KBM-7 (cell line): ENCODE measurements around the gene RTL10.

Source experiments
- DNase-seq: peaks from one replicate; pipeline ENCODE4 v3.0.0-alpha.2; 2015
- in situ Hi-C: fragments of 300-500 bp; cut with MboI; formaldehyde crosslinking; loops from 2 replicates; pipeline ENCODE4 v1.14.3; 2020; ENCODE audit warnings: low sequenced_read_pairs, low pct_unique_long_range_greater_than_20kb, mixed read lengths

Gene RTL10

GRCh38 chr22:19851291-19852176, 3.1 kb downstream of the RTL10 start:
- in situ Hi-C loops: loop anchor here (5.0 kb wide), 1 partner anchor 34 kb away; no protein-coding TSS in a partner anchor
- DNase-seq: no peak

DNA sequence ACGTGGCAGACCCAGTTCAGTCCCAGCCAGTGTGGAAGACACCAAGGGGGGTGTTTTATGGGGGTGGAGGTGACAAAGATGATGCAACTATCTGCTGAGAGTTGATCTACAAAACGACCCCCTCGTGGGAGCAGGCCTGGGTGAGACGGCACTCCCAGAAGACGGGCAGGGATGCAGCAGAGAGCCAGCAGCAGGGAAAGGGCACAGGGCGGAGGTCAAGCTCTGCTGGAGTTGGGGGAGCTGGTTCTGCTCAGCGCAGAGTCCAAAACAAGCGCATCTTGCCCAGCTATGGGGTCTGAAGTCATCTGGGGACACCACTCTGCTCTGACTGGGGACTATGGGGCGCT, 3.9 kb downstream of the RTL10 start:
- DNase-seq: no peak
- in situ Hi-C loops: loop anchor here (5.0 kb wide), 1 partner anchor 33 kb away; no protein-coding TSS in a partner anchor

DNA sequence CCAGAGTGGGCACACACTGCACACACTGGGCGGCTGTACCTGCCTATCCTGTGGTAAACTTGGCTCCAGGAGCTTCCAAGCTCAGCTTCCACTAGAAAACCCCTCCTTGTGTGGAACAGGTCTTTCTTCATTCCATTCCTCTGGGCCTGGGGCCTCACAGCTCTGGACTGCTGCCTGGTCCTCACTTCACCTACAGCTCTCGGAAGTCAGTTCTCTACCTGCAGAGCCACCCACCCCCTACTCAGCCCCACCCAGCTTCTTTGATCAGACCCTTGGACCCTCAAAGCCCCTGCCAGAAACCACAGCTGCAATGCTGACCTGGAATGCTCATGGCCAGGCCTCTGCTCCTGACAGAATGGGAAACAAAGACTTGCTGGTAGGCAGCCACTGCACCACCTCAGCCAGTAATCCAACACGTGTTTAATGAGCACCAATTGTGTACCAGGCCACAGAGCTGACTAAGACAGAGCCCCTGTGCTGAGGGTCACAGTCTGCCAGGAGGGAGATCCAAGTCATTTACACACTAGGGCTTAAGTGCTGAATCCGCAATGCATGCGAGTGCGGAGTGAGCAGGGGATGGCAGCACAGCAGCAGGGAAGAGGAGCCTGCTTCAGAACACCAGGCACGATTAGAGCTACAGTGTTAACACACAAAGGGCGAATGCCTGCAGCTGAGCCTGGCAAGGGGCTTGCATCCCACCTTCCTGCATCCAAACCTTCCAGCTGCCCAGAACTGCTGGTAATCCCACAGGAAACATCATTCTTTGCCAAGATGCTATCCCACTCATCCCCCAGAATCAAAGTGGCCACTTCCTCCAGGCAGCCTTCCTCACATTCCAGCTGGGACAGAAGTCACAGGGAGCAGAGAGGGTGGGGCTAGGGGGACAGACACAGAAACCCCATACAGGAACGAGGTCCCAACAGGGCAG, 4.6 kb downstream of the RTL10 start:
- in situ Hi-C loops: loop anchor here (5.0 kb wide), 1 partner anchor 33 kb away; no protein-coding TSS in a partner anchor
- no peak for DNase-seq

DNA sequence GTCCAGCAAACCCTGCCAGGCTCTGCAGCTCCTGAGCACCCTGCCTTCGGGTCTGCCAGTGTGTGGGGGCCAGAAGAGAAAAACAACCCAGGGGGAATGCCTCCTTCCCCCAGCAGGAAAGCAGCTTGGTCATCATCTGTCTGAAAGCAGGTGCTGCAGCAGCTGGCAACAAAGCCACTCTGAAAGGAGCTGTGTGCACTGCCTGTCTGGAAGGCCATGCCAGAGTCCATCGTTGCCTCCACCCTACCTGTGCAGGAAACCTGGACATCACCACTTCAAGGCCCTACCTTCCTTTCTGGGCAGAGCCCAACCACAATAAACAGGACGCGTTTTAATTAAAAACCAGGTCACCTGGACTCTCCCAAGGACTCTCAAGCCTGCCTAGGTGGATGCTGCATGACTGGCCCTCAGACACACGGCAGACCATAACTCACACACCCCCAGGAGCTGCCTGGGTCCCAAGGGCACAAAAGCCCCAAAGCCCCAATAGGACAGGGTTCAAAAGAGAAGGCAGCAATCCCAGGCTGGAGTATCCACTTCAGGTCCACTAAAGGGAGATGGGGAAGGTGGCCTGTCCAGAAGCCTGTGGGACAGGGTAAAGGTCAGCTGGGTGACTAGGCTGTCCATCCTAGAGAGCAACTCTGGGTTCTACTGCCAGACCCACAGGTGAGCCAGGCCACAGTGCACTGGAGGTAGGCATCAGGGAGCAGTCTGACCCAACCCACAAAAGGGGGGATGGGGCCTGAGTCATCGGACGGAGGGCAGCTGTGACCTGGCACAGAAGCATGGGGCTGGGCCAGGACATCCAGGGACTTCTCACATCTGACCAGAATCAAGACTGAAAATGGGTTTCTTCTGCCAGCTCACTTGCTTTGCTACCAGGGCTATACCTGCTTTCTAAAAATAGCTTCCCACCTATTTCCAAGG, 6.1 kb downstream of the RTL10 start:
- in situ Hi-C loops: no loop called here
- DNase-seq: no peak

GRCh38 chr22:19847345-19847632, 7.4 kb downstream of the RTL10 start:
- in situ Hi-C loops: no loop called here

GRCh38 chr22:19846620-19847344, 7.9 kb downstream of the RTL10 start:
- no peak for DNase-seq
- in situ Hi-C loops: no loop called here

More at GRCh38 chr22:19847345-19847632, 7.4 kb downstream of the RTL10 start:
- DNase-seq: no peak

GRCh38 chr22:19845054-19845722, 9.5 kb downstream of the RTL10 start:
- in situ Hi-C loops: no loop called here

GRCh38 chr22:19844377-19845053, 10.2 kb downstream of the RTL10 start:
- in situ Hi-C loops: no loop called here
- DNase-seq: peak; percentile 24

More at GRCh38 chr22:19845054-19845722, 9.5 kb downstream of the RTL10 start:
- DNase-seq: no peak

GRCh38 chr22:19843857-19844376, 10.8 kb downstream of the RTL10 start:
- in situ Hi-C loops: no loop called here
- DNase-seq: no peak

GRCh38 chr22:19843107-19843856, 11.4 kb downstream of the RTL10 start:
- no peak for DNase-seq
- in situ Hi-C loops: no loop called here

GRCh38 chr22:19842393-19843106, 12.1 kb downstream of the RTL10 start:
- in situ Hi-C loops: no loop called here
- DNase-seq: no peak

DNA sequence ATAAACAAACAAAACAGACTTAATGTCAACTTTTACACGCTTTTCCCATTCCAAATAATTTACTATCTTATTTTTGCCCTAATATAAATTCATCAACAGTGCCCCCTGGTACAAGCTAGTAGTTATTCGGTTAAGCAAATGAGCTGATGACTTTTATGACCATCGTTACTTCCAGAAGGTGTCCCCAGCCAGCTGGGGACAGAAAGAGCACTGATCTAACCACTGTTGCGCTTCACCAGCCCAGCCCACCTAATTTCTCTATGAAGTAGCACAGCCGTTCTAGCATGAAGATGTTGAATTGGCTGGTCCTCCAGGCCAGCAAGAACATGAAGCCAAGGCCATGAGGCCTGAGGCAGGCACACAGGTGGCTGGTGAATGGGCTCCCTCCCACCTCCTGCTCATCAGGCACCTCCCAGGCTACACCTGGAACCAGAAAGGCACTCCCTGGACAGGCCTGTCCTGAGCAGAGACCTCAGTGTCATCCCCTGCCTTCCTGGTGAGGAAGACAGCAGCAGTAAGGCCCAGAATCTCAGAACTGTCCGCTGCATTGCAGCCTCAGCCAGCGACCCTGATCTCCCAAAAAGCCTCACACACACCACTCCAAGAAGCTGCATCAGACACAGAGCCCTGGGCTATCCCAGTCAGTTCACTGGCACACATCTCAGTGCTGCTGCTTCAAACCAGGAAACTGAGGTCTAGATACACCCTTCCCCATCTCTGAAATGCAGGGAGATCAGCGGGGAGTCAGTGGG, 12.9 kb downstream of the RTL10 start:
- in situ Hi-C loops: no loop called here
- no peak for DNase-seq

- in situ Hi-C loops: no loop called here
- no peak for DNase-seq
These were observed 13.6 kb downstream of the RTL10 start for GRCh38 chr22:19840955-19841640.

- DNase-seq: no peak
- in situ Hi-C loops: no loop called here
These were observed 14.6 kb downstream of the RTL10 start for GRCh38 chr22:19840059-19840458.

DNA sequence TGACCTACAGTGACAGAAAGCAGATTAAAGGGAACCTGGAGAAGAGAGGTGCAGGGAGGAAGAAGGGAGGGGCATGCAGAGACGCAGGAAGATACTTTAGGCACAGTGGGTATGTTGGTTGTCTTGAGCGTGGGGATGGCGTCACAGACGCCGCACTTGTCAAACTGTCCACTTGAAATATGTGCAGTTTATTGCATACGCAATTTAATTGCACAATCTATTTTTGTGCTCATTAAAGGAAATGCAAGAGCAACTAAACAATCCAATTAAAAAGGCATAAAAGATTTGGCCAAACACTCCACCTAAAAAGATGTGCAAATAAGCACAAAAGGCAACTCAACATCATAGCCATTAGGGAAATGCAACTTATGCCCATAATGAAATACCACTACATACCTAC, 16.8 kb downstream of the RTL10 start:
- in situ Hi-C loops: no loop called here
- no peak for DNase-seq
